HPDE6-E6E7 (cell line): ENCODE measurements around the gene LRCOL1.
A peak's percentile ranks its signal among the peaks of the same experiment; 100 is the strongest.

Experiments used
- DNase-seq: peaks from one replicate; pipeline ENCODE4 v3.0.0; 2011; ENCODE audit warnings: missing footprints; ENCODE audit errors: extremely low spot score

Gene LRCOL1

DNA sequence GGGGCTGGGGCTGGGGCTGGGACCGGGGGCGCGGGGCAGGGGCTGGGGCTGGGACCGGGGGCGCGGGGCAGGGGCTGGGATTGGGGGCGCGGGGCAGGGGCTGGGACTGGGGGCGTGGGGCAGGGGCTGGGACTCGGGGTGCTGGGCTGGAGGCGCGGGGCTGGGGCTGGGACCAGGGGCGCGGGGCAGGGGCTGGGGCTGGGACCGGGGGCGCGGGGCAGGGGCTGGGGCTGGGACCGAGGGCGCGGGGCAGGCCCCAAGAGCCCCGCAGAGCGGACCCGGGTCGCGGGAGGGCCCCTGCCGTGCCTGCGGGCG lies 8.6 kb upstream of the LRCOL1 start:
- DNase-seq, result no peak

DNA sequence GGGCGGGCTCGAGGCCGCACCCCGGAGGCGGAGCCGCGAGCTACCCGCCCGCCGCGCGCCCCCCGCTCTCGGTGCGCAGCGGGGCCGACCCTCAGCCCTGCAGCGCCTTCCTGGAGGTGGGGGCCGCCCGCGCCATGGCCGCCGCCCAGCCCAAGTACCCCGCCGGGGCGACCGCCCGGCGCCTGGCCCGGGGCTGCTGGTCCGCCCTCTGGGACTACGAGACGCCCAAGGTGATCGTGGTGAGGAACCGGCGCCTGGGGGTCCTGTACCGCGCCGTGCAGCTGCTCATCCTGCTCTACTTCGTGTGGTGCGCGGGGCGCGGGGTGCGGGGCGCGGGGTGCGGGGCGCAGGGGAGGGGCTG lies 8.3 kb upstream of the LRCOL1 start, which contains the start of gene P2RX2:
TSS of gene P2RX2 (plus strand) at position 94 of the 361 bp plus-strand sequence. CDS start at position 135, 41 bp downstream.
- DNase-seq, result no peak

DNA sequence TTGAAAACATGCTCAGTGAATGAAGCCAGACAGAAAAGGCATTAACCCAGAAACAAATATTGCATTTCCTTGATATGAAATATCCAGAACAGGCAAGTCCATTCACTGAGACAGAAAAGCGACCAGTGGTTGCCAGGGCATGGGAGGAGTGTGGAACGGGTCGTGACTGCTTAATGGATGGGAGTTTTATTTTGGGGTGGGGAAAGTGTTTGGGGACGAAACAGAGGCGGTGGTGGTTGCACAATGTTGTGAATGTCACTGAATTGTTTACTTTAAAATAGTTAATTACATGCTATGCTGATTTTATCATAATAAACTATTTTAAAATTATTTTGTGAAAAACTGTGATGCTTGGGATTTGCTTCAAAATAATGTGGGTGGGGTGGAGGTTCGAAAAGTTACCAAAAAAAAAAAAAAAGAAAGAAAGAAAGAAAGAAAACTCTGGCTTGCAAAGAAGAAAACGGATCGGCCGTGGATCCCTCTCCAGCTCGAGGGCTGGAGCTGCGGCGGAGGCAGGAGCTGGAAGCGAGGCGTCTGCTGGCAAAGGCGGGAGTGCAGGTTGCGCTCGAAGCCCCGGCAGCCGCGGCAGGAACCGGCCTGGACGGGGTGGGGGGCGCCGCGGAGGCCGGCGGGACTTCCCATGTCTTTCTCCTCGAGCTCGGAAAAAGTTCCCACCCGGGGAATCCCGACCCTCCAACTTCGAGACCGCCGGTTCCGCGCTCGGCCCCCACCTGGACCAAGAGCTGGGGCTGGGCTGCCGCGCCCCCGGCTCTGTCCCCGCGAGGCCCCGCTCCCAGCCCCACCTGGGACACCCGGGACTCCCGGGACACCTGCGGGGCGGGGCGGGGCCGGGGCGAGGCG lies 7.7 kb upstream of the LRCOL1 start:
- DNase-seq, result no peak

GRCh38 chr12:132617135-132617701 lies 6.8 kb upstream of the LRCOL1 start:
- DNase-seq, result no peak

- no peak for DNase-seq
These were observed 5.2 kb upstream of the LRCOL1 start for GRCh38 chr12:132615579-132616038.

DNA sequence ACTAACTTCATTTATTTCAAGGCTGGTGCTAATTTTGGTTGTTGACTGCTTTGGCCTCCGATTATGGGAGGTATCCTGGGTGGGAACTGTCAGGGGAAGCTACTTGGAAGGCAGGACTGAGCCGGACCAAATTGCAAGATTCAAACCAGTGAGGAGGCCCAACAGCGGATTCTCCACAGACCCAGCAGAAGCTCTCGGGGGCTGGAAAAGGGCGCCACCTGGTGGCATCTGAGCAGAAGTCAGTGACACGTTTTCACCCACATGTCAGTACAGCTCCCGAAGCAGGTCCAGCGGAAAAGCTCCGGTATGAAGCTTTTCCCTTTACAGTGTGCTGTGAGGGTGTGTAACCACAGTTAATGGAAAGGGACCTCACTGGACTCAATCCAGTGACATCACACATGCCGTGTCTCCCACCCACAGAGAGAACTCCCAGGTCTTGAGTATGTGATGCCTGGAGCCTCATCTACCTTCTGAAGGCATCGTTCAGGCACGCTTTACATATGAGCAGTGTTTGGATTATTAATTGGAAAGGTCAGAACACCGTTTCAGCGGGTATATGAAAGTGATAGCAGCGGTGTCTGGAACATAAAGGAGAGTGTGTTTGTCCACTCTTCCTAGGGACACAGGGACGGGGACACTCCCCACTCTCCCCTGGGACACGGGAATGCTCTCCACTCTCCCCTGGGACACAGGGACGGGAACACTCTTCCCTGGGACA lies 4.6 kb upstream of the LRCOL1 start:
- peak; percentile 72 for DNase-seq

- no peak for DNase-seq
These were observed 3.6 kb upstream of the LRCOL1 start for GRCh38 chr12:132614029-132614428.

GRCh38 chr12:132611620-132612019 lies 1.2 kb upstream of the LRCOL1 start:
- DNase-seq, result no peak

DNA sequence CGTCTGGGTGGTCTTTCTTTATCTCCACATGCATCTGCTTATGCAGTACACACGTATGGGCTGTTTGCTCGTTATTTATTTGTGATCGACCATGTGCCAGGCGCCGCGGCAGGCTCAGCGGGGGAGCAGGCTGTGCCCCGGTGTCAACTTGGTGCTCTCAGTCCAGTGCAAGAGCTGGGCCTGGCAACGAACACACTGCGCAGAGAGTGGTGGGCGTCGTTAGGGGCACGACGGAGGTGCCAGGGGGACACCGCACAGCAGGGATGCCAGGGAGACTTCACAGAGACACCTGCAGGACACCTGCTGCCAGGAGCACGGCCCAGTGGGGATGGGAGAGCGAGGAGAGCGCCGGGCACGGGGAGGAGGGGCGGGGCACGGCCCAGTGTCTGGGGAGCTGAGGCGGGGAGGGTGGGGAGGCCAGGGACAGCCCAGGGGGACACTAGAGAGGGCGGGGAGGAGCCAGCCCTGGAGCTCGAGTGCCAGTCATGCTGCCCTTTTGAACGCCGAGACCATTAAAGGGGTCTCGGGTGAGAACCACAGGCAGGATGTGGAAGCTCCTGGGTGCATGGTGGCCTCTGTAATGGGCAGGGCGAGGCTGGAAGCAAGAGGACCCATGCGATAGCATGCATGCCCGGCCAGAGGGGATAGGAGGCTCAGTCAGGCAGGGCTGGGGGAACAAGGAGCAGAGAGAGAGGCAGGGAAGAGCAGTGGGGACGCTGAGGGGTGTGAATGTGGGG lies 652 bp upstream of the LRCOL1 start:
- no peak for DNase-seq

- DNase-seq, result no peak
These were observed 1.9 kb downstream of the LRCOL1 start for GRCh38 chr12:132608231-132609171.

GRCh38 chr12:132606927-132607326 lies 3.5 kb downstream of the LRCOL1 start:
- DNase-seq, result no peak

GRCh38 chr12:132606466-132606865 lies 3.9 kb downstream of the LRCOL1 start:
- no peak for DNase-seq

- no peak for DNase-seq
These were observed 4.5 kb downstream of the LRCOL1 start for GRCh38 chr12:132605892-132606291.

DNA sequence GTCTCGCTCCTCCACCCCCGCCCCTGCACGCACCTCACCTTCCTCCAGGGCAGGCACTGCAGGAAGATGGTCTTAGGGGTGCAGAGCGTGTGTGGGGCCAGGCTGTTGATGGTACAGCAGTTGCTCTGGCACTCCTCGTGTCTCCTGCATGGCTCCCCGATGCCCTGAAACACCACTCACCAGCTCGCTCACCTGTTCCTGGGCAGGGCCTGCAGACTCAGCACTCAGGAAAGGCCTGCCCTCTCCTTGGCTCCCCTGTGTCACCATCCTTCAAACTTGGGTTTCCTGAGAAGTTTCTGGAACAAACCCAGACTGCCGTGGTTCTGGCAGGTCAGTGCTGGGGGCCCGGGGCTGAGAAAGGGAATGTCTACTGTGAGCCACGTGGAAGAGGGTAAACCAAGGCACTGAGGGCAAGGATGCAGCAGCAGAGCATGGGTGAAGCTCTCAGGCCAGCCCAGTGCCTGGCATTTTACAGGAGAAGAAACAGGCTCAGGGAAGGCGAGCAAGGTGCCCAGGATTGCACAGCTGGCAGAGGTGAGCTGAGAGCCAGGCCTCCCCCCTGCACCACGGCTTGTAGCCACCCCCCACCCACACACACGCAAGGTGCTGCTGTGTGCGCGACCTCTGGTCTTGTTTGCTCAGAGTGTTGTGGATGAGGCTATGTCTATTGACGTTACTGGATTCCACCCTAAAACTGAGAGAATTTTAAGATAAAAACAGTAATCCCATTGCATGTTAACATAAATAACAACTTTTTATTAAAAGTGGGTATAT lies 5.5 kb downstream of the LRCOL1 start:
- no peak for DNase-seq

GRCh38 chr12:132604151-132604618 lies 6.2 kb downstream of the LRCOL1 start:
- DNase-seq, result no peak

GRCh38 chr12:132603240-132604150 lies 6.9 kb downstream of the LRCOL1 start:
- DNase-seq, result no peak

GRCh38 chr12:132602572-132603239 lies 7.7 kb downstream of the LRCOL1 start:
- DNase-seq, result no peak

DNA sequence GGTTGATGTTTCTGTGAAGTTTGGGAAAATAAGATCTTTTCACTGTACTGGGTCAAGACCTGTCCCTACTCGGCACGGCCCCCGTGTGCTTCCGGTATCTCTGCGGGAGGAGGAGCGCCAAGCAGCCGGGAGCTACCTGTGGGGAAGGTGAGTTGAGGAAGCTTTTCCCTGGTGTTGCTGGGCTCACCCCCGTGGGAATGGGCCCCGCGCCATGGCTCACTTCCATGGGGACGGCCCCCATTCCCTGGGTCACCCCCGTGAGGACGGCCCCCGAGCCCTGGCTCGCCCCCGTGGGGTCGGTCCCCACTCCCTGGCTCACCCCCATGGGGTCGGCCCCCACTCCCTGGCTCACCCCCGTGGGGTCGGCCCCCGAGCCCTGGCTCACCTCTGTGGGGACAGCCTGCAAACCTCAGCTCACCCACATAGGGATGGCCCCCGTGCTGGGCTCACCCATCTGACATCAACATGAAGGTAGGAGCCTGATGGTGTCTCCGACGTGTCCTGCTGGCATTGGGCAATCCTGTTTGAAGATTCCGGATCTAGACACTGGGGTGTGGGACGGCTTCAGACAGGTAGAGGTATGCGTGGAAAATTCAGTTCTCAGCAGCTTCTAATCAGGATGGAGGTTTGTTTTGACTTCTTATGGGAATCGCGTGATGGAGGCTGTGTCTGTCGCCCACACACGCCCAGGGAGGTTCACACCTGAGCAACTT lies 9.1 kb downstream of the LRCOL1 start:
- DNase-seq, result no peak
